Stimulated activated CD4-positive, alpha-beta T cell treated with anti-CD3 and anti-CD28 coated beads, TNF-alpha, amount 100 ng/mL, for 48 hours (primary cell): ENCODE data around the gene ATG13.
"Not testable (repeated sequence)": the region's sequence is repeated elsewhere in the genome, so short reads cannot be mapped to it uniquely, and the experiment has no call there.

Source experiments
- DNase-seq, 3 donors: peaks; one replicate each; pipeline ENCODE4 v3.0.0-alpha.2; 2020; ENCODE audit warnings: low read depth in 3 of 3

ATG13 gene

DNA sequence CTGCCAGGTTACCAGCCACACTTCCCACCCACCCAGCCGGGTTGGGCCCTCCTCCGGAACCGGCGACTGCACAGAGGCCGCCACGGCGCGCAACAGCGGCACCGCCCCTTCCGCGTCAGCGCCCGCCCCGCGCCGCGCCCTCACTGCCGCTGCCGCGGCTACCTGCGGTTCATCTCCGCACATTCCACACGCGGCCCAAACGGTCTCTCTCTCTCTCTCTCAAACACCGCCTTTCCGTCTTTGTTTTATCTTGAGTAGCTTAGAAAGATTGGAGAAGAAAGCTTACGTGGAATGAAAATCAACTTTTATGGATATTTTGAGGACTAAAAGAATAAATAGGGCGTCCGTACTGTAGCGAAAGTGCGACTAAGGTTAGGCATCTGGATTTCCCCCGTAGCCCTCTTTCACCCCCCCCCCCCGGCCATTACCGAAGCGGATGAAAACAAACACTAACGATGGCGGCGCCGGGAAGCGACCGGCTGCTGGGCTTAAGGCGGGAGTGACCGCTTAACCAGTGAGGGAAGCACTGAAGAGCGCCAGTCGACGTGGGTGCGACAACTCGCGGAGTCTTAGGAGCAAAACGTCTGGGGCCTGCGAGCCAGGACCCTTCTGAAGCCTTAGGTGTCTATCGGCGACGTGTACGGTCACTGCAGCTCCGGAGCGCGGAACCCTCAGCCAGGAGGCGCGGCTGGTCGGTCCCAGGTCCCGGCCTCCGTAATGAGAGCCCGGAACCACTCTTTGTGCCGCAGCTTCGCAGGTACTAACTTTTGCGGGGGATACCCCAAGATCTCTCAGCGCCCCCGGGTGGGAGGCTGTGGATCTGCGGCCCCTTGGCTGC is at the start of gene ATG13, which contains the start of gene HARBI1:
TSS of gene ATG13 (plus strand) at position 420 of the 838 bp plus-strand sequence. CDS start 26,739 bp downstream, outside the sequence.
TSS of gene HARBI1 (minus strand) at position 94 of the 838 bp plus-strand sequence. CDS start 990 bp downstream, outside the sequence.
- peak; percentile 86 to 89 (median 87) for DNase-seq

- no peak for DNase-seq
Observed at GRCh38 chr11:46570790-46571398, 46.5 kb upstream of the ATG13 start.

GRCh38 chr11:46574656-46575055 is 42.7 kb upstream of the ATG13 start:
- DNase-seq = no peak

DNA sequence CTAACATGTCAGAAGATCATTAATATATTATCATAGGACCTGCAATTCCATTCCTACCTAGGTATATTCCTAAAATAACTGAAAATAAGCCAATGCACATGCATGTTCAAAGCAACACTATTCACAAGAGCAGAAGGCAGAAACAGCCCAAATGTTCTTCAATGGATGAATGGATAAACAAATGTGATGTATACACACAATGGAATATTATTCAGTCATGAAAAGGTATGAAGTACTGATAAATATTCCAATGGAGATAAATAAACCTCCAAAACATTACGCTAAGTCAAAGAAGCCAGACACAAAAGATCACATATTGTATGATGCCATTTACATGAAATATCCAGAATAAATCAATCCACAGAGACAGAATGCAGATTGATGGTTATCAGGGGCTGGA is 40.3 kb upstream of the ATG13 start:
- no peak for DNase-seq

DNA sequence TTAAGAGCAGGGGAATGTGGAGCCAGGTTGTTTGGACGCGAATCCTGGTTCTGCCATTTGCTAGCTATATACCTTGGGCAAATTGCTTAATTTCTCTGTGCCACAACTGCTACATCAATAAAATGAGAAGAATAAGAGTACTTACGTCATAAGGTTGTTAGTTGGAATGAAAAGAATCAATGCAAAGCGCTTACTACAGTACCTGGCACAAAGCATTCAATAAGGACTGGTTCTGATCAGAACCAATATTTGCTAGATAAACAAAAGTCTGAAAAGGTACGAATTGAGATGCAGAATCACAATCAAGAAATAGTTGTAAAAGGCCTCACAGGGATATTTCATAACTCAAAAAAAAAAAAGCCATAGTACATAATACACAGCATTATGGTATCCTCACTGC is 34.8 kb upstream of the ATG13 start:
- DNase-seq = no peak

GRCh38 chr11:46583513-46583912 is 33.8 kb upstream of the ATG13 start:
- not testable (repeated sequence) for DNase-seq

DNA sequence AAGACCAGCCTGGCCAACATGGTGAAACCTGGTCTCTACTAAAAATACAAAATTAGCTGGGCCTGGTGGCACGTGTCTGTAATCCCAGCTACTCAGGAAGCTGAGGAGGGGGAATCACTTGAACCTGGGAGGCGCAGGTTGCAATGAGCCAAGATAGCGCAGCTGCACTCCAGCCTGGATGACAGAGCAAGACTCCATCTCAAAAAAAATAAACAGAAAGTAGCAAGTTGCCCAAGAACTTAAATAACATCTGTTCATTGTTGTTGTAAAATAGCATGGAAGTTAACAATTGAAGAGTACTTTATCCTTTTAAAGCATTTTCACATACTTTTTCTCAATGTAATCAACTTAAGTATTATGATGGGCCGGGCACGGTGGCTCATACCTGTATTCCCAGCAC is 29.2 kb upstream of the ATG13 start:
- DNase-seq = no peak

- DNase-seq = no peak
Observed at GRCh38 chr11:46588915-46589314, 28.4 kb upstream of the ATG13 start.

GRCh38 chr11:46590740-46591605 is 26.4 kb upstream of the ATG13 start:
- DNase-seq = no peak

GRCh38 chr11:46593550-46594373 is 23.6 kb upstream of the ATG13 start, which contains the start of gene AMBRA1:
TSS of gene AMBRA1 (minus strand) at chr11:46594023. CDS start at chr11:46548380, 45,643 bp downstream.
- peak; percentile 67 to 80 (median 74) for DNase-seq

DNA sequence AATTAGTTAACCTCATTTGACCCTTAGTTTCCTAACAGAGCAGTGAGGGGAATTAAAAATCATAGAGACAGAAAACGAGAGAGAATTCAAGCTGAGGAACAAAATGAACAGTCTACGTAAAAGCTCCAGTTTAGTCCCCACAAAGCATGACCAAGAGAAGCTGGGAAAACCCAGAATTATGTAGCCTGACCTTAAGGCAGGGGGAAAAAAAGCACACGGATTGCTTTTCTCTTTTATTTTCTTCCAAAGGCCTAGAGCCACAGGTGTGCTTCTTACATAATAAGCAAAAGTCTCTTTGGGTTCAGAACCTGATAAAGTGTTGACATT is 23.0 kb upstream of the ATG13 start:
- no peak for DNase-seq

GRCh38 chr11:46594785-46595184 is 22.6 kb upstream of the ATG13 start:
- DNase-seq = no peak

DNA sequence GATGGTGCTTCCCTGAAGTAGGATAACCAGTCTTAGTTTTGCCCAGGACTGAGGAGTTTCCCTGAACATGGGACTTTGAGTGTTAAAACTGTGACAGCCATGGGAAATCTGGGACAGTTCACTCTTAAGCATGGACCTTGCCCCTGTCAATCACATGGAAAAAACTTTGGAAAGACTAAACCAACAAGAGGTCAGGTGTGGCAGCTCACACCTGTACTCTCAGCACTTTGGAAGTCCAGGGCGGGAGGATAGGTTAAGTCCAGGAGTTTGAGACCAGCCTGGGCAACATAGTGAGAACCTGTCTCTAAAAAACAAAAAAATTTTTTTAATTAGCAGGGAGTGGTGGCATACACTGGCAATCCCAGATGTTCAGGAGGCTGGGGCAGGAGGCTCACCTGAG is 20.2 kb upstream of the ATG13 start:
- DNase-seq = no peak

DNA sequence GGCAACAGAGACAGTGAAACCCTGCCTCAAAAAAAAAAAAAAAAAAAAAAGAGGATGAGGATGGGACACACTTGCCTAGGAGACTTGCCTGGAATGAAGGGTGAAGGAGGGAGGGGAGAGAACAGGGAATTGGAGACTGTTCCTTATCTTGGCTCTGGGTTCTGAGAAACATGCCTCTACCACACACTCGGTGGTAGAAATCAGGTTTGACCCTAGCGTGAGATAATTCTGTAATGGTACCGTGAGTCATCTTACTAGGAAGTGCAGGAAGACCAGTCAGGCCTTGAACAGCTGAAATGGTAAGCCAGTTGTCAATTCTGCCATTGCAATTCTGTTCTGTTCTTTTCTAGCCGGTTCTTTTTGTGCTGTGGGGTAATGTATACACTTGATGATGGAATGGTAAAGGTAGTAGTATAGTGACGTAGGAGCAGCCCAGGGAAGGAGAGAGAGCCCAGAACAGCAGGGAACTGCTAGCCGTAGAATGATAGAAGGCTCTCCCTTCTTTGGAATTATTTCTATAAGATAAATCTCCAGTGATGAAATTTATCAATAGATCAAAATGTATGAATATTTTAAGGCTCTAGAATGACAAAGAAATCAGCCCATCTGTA is 19.6 kb upstream of the ATG13 start:
- no peak for DNase-seq

DNA sequence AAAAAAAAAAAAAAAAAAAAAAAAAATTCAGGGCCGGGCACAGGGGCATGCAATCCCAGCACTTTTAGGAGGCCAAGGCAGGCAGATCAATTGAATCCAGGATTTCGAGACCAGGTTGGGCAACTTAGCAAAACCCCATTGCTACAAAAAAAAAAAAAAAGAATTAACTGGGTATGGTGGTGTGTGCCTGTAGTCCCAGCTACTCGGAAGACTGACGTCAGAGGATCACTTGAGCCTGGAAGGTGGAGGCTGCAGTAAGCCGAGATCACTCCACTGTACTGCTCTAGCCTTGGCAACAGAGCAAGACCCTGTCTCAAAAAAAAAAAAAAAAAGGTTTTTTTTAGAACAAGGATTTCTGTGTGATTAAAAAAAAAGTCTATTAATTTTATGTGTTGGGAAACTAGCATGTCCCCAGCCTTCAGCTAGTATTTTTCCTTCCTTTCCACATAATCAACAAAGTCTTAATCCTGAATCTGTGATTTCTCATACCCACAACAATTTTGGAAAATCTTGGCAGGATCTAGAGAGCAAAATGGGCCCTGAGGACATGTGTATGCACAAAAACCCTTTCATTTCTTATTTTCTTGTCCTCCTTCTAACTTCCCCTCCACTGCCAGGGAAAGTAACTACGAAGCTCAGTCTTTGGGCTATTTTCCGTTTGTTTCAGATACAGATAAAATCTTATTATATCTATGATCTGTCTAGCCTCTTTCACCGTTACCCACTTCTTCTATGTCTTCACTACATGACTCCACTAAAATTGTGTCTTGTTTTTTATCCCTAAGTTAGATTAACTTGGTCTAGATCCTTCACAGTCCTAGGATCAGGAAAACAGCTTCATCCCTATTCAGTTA is 17.8 kb upstream of the ATG13 start:
- DNase-seq = no peak

GRCh38 chr11:46600194-46600960 is 17.0 kb upstream of the ATG13 start:
- no peak for DNase-seq

GRCh38 chr11:46601129-46601528 is 16.2 kb upstream of the ATG13 start:
- no peak for DNase-seq

- no peak for DNase-seq
Observed at GRCh38 chr11:46603704-46604308, 13.5 kb upstream of the ATG13 start.

DNA sequence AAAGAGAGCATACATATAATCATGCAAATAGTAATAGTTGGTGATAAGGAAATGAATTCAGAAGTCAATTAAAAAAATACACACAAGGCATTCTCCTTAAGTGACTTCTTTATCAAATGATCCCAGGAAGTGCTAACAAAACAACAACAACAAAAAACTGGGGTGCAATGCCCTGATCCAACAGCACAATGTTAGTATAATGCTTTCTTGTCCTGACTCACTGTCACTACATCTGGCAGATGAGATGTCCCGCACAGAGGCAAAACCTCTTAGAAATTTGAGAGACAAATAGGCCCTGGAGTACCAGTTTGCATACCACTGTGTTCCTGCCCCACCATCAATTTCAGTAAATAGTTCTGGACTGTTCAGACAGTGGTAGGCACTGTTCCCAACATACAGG is 12.6 kb upstream of the ATG13 start:
- DNase-seq = no peak
